Activated CD4-positive, alpha-beta T cell treated with anti-CD3 and anti-CD28 coated beads, Interleukin-2, amount 10 ng/mL, durations not matched to agents 24 days and 14 days (primary cell): ENCODE results near the gene SCAMP4. TPM values are rescaled to one million over a fixed set of nuclear protein-coding genes. Genes with fewer than 3 reads are reported as not detected.

ENCODE experiments used
- DNase-seq: peaks from one replicate; pipeline ENCODE4 v3.0.0; 2022
- H3K27ac Mint-ChIP-seq: one replicate; pipeline ENCODE4 v1.8.0; 2022; ENCODE audit warnings: mild to moderate bottlenecking, mixed read lengths
- H3K27me3 Mint-ChIP-seq: one replicate; pipeline ENCODE4 v1.8.0; 2022; ENCODE audit warnings: mixed read lengths
- H3K36me3 Mint-ChIP-seq: one replicate; pipeline ENCODE4 v1.8.0; 2022; ENCODE audit warnings: low read depth, mild to moderate bottlenecking, mixed read lengths
- H3K4me1 Mint-ChIP-seq: one replicate; pipeline ENCODE4 v1.8.0; 2021; ENCODE audit warnings: mixed read lengths
- H3K4me3 Mint-ChIP-seq: one replicate; pipeline ENCODE4 v1.8.0; 2022; ENCODE audit warnings: mild to moderate bottlenecking, moderate library complexity, mixed read lengths
- H3K9me3 Mint-ChIP-seq: one replicate; pipeline ENCODE4 v1.8.0; 2021; ENCODE audit warnings: mixed read lengths
- intact Hi-C: fragments of 100-400 bp; cut with micrococcal nuclease; formaldehyde crosslinking; loops from one replicate; pipeline ENCODE4 v1.15.1; 2023
- total RNA-seq: library from RNA; stranded (reverse); gene quantifications from 2 replicates; pipeline ENCODE4 v1.2.3, GENCODE V29; 2022

Gene SCAMP4
- total RNA-seq, 1 donor from 2014 or later: 42.4 TPM

DNA sequence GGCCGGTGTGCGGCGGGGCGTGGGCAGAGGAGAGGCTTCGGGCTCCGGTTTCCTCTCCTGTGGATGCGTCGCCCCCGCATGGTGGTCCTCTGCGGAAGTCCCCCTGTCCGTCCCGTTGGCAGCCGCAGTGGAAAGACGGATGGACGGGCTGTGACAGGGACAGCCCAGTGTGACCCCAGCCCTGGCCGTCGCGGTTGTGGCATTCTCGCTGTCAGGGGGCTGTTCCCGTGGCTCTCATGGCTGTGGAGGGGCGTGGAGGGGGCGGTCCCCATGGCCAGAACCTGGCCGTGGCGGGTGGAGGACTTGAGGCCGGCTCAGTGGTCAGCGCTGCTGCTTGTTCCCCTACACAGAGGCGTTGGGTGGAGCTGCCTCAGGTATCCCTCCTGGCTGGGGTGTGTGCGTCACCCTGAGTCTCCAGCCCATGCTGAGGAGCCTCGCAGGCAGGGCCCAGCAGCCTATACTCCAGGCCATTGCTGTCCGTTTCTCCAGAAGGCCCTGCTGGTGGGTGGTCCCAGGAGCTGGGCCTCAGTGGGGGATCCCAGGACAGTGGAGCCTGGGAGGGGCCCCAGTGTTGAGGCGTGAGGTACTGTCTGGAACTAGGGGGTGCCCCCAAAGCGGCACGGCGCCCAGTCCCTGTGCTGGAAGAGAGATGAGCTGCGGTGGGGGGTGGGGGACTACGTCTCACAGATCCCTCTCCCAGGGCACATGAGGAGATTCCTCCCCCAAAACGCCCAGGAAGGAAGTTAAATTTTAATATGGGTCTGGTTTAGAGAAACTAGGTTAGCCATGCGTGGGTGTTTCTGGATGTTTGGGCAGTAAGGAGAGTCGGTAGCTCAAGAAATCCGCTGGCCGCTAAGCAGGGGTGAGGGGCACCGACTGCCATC, 56.0 kb downstream of the SCAMP4 start:
- no peak overlapping the region for H3K27ac Mint-ChIP-seq
- intact Hi-C loops: no loop called here
- no peaks in the 10 kb centered on the region for H3K27me3 Mint-ChIP-seq
- peaks cover 4% of the 10 kb centered on the region for H3K4me1 Mint-ChIP-seq
- H3K36me3 Mint-ChIP-seq: peaks cover 8% of the 10 kb centered on the region
- H3K4me3 Mint-ChIP-seq: no peak overlapping the region
- no peaks in the 10 kb centered on the region for H3K9me3 Mint-ChIP-seq
- no peak for DNase-seq

DNA sequence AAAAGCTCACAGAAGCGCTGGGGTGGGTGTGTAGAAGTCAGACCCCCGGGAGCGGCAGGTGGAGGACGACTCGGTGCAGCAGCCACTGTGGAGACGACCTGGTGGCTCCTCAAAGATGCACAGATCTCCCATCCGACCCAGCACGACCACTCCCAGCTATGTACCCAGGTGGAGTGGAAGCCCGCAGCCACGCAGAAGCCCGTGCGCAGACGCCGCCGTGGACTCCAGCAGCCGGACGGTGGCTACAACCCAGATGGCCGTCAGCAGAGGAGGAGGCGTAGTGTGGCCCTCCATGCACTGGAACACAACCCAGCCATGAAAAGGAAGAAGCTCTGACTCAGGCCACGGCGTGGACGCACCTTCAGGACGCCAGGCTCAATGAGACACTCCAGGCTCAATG, 57.5 kb downstream of the SCAMP4 start:
- DNase-seq: no peak
- H3K9me3 Mint-ChIP-seq: no peaks in the 10 kb centered on the region
- peaks cover 8% of the 10 kb centered on the region for H3K36me3 Mint-ChIP-seq
- H3K27me3 Mint-ChIP-seq: no peaks in the 10 kb centered on the region
- H3K4me3 Mint-ChIP-seq: no peak overlapping the region
- intact Hi-C loops: no loop called here
- H3K27ac Mint-ChIP-seq: no peak overlapping the region
- H3K4me1 Mint-ChIP-seq: peaks cover 8% of the 10 kb centered on the region

DNA sequence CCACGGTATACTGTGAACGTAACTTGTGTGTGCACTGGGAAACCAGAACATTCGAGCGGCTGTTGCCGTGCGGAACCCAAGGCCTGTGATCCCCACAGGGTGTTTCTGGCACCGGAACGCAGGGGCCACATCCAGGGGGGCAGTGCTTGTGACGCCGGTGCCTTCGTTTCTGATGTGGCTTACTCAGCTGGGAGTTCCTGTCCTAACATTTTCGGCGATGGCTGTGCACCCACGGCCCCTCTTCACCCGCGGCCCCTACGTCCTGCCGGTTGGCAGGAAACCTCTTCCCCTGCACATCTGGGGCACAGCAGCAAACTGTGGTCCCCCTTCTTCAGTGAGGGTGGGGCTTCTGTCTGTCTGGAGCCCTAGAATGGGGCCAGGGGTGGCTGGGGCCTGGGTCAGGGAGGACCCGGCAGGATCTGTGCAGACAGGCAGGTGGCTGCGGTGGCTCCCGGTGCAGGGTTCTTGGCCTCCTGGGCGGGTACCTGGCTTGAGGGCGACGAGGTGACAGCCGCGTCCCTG, 61.9 kb downstream of the SCAMP4 start:
- peak; percentile 64 for DNase-seq
- H3K4me3 Mint-ChIP-seq: no peak overlapping the region
- H3K4me1 Mint-ChIP-seq: peaks cover 10% of the 10 kb centered on the region
- H3K9me3 Mint-ChIP-seq: no peaks in the 10 kb centered on the region
- intact Hi-C loops: no loop called here
- H3K27me3 Mint-ChIP-seq: no peaks in the 10 kb centered on the region
- no peak overlapping the region for H3K27ac Mint-ChIP-seq
- peaks cover 10% of the 10 kb centered on the region for H3K36me3 Mint-ChIP-seq

DNA sequence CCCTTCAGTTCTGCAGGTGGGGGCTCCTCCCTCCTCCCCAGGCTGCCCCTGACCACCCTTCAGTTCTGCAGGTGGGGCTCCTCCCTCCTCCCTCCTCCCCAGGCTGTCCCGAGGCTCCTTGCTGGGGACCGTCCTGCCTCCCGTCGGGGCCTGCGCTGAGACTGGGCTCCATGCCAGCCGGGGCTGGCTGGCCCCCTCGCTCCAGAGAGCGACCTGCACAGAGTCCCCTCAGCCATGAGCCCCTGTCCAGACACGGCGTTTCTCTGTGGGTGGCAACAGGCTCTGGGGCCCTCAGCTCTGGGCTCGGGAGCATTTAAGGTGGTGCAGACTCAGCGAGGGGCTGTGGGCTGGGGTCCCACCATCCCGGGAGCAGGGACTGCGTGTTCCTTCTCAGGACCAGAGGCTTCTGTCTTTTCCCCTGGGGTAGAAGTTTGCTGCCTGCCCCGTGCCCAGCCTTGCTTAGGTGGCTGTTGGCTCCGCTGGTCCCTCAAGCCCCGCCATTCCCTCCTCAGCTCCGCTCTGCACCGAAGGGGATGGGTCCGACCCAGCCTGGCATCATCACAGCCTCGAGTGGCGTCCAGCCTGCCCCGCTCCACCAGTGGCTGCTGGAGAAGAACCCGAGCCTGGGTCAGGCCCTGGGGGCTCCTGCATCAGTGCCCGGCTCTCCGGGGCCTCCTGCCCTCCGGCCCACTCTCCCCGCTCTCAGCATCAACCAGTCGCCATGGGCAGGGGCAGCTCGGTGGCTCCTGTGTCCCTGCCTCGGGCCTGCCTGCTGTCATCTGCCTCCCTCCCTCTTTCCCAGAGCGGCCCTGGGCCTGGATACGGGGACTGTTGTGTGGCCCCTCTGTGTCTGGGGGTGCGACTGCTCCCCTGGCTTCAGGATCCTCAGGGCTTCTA, 63.3 kb downstream of the SCAMP4 start:
- Mint-ChIP-seq H3K27ac (no peak overlapping the region), H3K36me3 (peaks cover 9% of the 10 kb centered on the region), H3K4me1 (peaks cover 12% of the 10 kb centered on the region), H3K27me3 (no peaks in the 10 kb centered on the region), H3K9me3 (no peaks in the 10 kb centered on the region), H3K4me3 (no peak overlapping the region)
- no peak for DNase-seq
- intact Hi-C loops: no loop called here

DNA sequence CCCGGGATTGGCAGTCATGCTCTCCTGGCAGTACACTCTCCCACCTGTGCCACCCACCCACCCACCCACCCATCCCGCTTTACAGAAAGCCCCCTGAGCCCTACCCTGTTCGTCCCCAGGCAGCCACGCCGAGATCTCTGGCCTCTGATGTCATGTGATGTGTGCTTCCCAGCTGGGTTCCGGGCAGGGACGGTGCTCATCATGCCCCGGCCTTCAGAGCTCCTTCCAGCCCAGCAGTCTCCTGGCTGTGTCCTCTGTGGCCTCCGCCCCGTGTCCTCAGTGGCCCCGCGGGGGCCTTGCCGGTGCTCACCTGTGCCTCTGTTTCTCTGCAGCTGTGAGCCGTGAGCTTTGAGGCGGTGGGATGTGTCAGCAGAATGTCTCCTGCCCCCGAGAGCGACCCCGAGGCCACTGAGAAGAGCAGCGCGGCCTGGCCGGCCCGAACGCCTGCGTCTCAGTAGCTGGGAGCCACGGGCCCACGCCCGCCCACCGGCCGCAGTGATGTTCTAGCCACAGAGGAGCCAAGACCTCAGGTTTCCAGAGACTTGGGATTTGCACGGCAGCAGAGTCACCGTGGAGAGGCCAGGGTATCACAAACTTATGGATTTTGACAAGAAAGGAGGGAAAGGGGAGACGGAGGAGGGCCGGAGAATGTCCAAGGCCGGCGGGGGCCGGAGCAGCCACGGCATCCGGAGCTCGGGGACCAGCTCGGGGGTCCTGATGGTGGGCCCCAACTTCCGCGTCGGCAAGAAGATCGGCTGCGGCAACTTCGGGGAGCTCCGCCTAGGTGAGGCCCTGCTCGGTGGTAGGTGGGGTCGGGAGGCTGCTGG, 64.2 kb downstream of the SCAMP4 start:
- Mint-ChIP-seq H3K27me3 (no peaks in the 10 kb centered on the region), H3K27ac (no peak overlapping the region), H3K9me3 (no peaks in the 10 kb centered on the region), H3K36me3 (peaks cover 9% of the 10 kb centered on the region), H3K4me3 (no peak overlapping the region), H3K4me1 (peaks cover 13% of the 10 kb centered on the region)
- intact Hi-C loops: no loop called here
- DNase-seq: no peak

DNA sequence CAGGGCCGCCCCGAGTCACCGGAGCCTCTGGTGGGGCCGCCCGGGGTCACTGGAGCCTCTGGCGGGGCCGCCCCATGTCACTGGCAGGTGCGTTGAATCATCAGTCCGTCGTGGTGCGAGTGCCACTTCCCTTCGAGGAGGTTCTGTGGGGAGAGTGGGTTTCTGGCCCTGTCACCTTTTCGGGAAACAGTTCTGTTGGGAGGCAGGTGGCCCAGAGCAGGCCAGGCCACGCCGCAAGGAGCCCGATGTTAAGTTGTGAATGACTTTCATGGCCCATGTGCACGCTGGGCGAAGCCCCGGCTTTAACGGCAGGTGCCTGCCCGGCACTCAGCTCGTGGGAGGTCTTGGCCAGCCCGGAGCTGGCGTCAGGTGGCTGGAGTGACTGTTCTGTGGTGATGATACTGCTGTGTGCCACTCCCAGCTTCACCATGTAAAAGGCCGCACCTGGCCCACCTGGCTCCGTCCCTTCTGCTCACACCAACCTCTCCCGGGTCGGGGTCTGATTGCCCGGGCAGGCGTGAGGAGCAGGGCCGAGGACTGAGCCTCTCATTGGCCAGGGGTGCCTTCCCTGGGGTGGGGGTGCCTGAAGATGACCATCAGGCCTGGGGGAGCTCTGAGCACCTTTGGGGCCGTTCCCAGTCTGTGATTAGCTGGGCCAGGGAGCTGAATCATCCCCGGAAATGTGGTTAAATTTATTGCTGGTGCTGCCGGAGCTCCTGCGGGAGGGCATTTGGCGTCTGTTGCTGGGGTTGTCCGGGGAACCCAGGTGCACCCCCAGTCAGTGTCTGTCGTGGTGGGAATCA, 65.0 kb downstream of the SCAMP4 start:
- Mint-ChIP-seq H3K36me3 (peaks cover 7% of the 10 kb centered on the region), H3K9me3 (no peaks in the 10 kb centered on the region), H3K27ac (no peak overlapping the region), H3K4me1 (peaks cover 13% of the 10 kb centered on the region), H3K27me3 (no peaks in the 10 kb centered on the region), H3K4me3 (no peak overlapping the region)
- DNase-seq: no peak
- intact Hi-C loops: no loop called here

DNA sequence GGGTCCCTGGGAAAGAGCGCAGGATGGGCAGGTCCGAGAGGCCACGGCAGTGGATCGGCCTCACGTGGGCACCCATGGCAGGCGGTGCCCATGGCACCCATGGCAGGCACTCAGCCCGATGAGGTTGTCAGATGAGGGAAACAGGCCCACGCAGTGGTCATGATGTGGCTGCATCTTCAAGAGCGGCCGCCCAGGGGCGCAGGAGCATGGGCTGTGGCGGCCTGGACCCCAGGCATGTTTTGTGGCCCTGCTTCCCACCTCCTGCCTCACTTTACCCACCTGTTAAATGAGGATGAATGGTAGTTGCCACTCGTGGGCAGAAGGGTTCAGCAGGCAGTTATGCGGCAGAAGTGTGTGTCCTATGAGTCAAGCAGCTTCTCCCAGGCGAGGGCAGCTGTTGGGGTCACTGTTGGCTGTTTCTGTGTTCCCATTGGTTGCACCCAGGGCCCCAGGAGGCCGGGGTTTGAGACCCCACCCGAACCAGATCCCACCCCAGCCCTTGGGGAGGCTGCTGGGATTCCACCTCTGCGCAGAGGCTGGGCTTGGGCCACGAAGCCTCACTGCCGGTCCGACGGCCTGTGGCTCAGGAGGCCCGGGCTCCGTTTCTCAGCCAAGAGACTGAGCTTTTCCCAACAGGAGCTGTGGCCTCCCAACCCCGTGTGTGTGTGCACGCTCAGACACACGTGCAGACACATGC, 65.8 kb downstream of the SCAMP4 start:
- Mint-ChIP-seq H3K4me1 (peaks cover 11% of the 10 kb centered on the region), H3K36me3 (peaks cover 11% of the 10 kb centered on the region), H3K27ac (no peak overlapping the region), H3K4me3 (no peak overlapping the region), H3K9me3 (no peaks in the 10 kb centered on the region), H3K27me3 (no peaks in the 10 kb centered on the region)
- no peak for DNase-seq
- intact Hi-C loops: no loop called here

DNA sequence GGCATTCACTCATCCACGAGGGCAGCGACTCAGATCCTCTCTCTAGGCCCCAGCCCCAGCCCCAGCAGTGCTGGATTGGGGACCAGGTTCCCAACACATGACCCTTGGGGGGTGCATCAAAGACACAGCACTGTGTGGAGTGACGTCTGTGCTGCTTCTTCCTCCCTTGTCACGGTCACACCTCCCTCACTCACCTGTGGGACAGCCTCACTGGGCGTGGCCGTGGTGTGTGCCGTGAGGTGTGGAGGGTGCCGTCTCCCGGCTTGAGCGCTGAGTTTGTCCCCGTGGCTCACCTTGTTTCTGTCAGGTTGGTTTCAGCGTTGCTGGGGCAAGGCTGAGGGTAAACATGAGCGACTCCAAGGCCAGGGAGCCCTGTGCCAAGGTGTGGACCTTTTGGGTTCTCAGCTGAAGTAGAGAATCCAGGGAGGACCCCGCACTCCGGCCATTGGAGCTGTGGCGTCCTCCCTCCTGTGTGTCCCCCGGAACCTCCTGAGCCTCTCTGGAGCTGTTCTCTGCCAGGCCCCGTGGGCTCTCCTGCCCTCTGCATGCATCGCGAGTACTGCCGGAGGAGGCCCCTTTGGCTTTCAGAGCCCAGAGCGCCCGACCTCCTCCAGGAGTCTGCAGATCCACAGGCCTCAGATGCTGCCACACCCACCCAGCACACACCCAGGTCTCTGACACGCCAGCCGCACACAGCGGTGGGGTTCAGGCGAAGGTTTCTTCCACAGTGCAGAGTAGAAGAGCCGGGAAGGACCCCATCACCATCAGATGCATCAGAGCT, 69.4 kb downstream of the SCAMP4 start:
- no peaks in the 10 kb centered on the region for H3K27me3 Mint-ChIP-seq
- H3K4me3 Mint-ChIP-seq: no peak overlapping the region
- H3K9me3 Mint-ChIP-seq: no peaks in the 10 kb centered on the region
- intact Hi-C loops: no loop called here
- peaks cover 3% of the 10 kb centered on the region for H3K4me1 Mint-ChIP-seq
- DNase-seq: no peak
- H3K27ac Mint-ChIP-seq: no peak overlapping the region
- H3K36me3 Mint-ChIP-seq: peaks cover 12% of the 10 kb centered on the region

DNA sequence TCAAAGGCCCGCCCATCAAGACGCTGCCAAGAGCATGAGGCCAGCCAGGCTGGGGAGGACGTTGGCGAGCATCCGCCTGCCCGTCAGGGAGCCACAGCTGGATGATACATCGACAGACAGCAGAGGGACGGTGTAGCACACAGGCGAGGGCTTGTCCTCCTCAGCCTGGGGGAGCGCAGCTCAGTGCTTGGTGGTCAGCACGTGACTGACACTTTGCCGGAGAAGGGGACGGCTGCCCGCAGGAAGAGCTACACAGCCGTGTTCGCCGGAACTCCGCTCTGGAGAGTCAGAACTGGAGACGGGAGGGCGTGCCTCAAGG, 69.9 kb downstream of the SCAMP4 start:
- Mint-ChIP-seq H3K4me3 (no peak overlapping the region), H3K9me3 (no peaks in the 10 kb centered on the region), H3K4me1 (peaks cover 3% of the 10 kb centered on the region), H3K27me3 (no peaks in the 10 kb centered on the region), H3K27ac (no peak overlapping the region), H3K36me3 (peaks cover 11% of the 10 kb centered on the region)
- intact Hi-C loops: no loop called here
- DNase-seq: no peak
